Panc1 (cell line): ENCODE data around the gene CAMKK1. TPM values are rescaled to one million over a fixed set of nuclear protein-coding genes. Genes with fewer than 3 reads are reported as not detected.

Experiments
- ATAC-seq: fragments of 200-7000 bp; cut with Tn5 transposase; 2 replicates; pipeline ENCODE4 v1.9.1; 2020; ENCODE audit warnings: mild to moderate bottlenecking, moderate library complexity
- BruUV-seq: library from RNA; stranded (reverse); fragments of 400-500 nt; replicated peaks from 2 replicates; lab custom pipeline; 2021; lab: Mats Ljungman, UMichigan
- CTCF ChIA-PET: fragments of 300-600 bp; sonication (Branson Sonifier 250); formaldehyde crosslinking; loops from one replicate; lab custom pipeline; 2022; ENCODE audit warnings: antibody characterized with exemption; lab: Charles Lee
- POLR2A ChIA-PET: fragments of 300-600 bp; sonication (Branson Sonifier 250); formaldehyde crosslinking; loops from one replicate; lab custom pipeline; 2022; ENCODE audit warnings: antibody characterized with exemption; lab: Charles Lee
- DNase-seq: peaks from one replicate; pipeline ENCODE4 v3.0.0-alpha.2; 2010; ENCODE audit warnings: low read depth, low spot score
- H3K27ac ChIP-seq: 2 replicates; pipeline ENCODE4 v1.5.1; 2011; ENCODE audit warnings: mild to moderate bottlenecking, low read length, inconsistent platforms
- H3K27me3 ChIP-seq: fragments of 200-500 bp; sonication (Bioruptor generic); 2 replicates; pipeline ENCODE4 v1.6.0; 2014; ENCODE audit warnings: low read length, inconsistent platforms; ENCODE audit not compliant: control insufficient read depth, insufficient read depth
- H3K36me3 ChIP-seq: fragments of 200-500 bp; sonication (Bioruptor generic); 2 replicates; pipeline ENCODE4 v1.5.1; 2014; ENCODE audit warnings: inconsistent platforms, mild to moderate bottlenecking, low read length, moderate library complexity; ENCODE audit not compliant: control insufficient read depth, insufficient read depth
- H3K4me1 ChIP-seq: 2 replicates; pipeline ENCODE4 v1.5.1; 2011; ENCODE audit warnings: inconsistent platforms, mild to moderate bottlenecking, low read length, moderate library complexity; ENCODE audit not compliant: control insufficient read depth, insufficient read depth
- H3K4me3 ChIP-seq, 2 experiments: 2 replicates each; pipeline ENCODE4 v1.5.1; 2011 to 2012; ENCODE audit warnings: low read depth in 2 of 2, low read length in 2 of 2, mild to moderate bottlenecking in 2 of 2, inconsistent platforms in 1 of 2, moderate library complexity in 1 of 2
- H3K9me3 ChIP-seq: fragments of 200-500 bp; sonication (Bioruptor generic); 2 replicates; pipeline ENCODE4 v1.5.1; 2014; ENCODE audit warnings: low read depth, mild to moderate bottlenecking, inconsistent platforms, low read length, moderate library complexity; ENCODE audit not compliant: control insufficient read depth, insufficient read depth
- CTCF ChIP-seq: fragments of 450-650 bp; IDR thresholded peaks from 2 replicates; pipeline ENCODE4 v1.5.1; 2017; ENCODE audit warnings: mild to moderate bottlenecking
- POLR2AphosphoS5 ChIP-seq: IDR thresholded peaks from 2 replicates; pipeline ENCODE4 v1.6.1; 2012; ENCODE audit warnings: mild to moderate bottlenecking, low read depth, low read length, moderate library complexity
- REST ChIP-seq, 2 experiments: IDR thresholded peaks; 2 replicates each; pipeline ENCODE4 v1.6.1; 2011 to 2012; ENCODE audit warnings: low read depth in 2 of 2, control low read depth in 1 of 2, low read length in 1 of 2, mild to moderate bottlenecking in 1 of 2, moderate library complexity in 1 of 2; ENCODE audit not compliant: insufficient read depth in 1 of 2
- SIN3A ChIP-seq: IDR thresholded peaks from 2 replicates; pipeline ENCODE4 v1.6.1; 2012; ENCODE audit warnings: low read depth, mild to moderate bottlenecking, low read length, moderate library complexity, borderline replicate concordance; ENCODE audit not compliant: insufficient read depth
- TCF7L2 ChIP-seq: IDR thresholded peaks from 2 replicates; pipeline ENCODE4 v1.6.1; 2011; ENCODE audit warnings: mild to moderate bottlenecking, low read depth, low read length, inconsistent platforms
- in situ Hi-C: cut with HindIII; loops from 2 replicates; pipeline ENCODE4 v1.10.0; 2016; ENCODE audit warnings: low sequenced_read_pairs, low pct_unique_long_range_greater_than_20kb
- intact Hi-C: fragments of 100-400 bp; cut with micrococcal nuclease; formaldehyde crosslinking; loops from one replicate; pipeline ENCODE4 v1.10.0; 2022; ENCODE audit not compliant: unreplicated experiment
- total RNA-seq: library from RNA; stranded (reverse); gene quantifications from one replicate; pipeline ENCODE4 v1.2.1, GENCODE V29; 2021; ENCODE audit not compliant: unreplicated experiment

Gene CAMKK1
- total RNA-seq, 1 experiment from 2014 or later, result 6.7 TPM

GRCh38 chr17:3921502-3922319 is 28.9 kb upstream of the CAMKK1 start:
- ChIA-PET CTCF (no interaction called here), POLR2A (no interaction called here)
- intact Hi-C loops (no loop called here), in situ Hi-C loops (no loop called here)
- Histone ChIP-seq H3K4me1 (no peaks in the 10 kb centered on the region), H3K4me3 (no peak overlapping the region), H3K9me3 (no peaks in the 10 kb centered on the region), H3K36me3 (no peaks in the 10 kb centered on the region), H3K27me3 (no peaks in the 10 kb centered on the region), H3K27ac (no peak overlapping the region)
- DNase-seq (no peak), ATAC-seq (no peak)
- TF ChIP-seq TCF7L2 (no peak), POLR2AphosphoS5 (no peak), CTCF (no peak), SIN3A (no peak), REST (IDR thresholded peaks at IDR 0.05; ENCODE audit: insufficient read depth in 1 of 2, low read depth in 2 of 2, low read length in 1 of 2) (no peak)
- no TSS peak for BruUV-seq

- no peak overlapping the region for H3K27ac ChIP-seq
- ChIA-PET POLR2A (no interaction called here), CTCF (no interaction called here)
- no peaks in the 10 kb centered on the region for H3K27me3 ChIP-seq
- BruUV-seq, result no TSS peak
- no peaks in the 10 kb centered on the region for H3K36me3 ChIP-seq
- no peak overlapping the region for H3K4me3 ChIP-seq
- H3K9me3 ChIP-seq, result no peaks in the 10 kb centered on the region
- intact Hi-C loops (no loop called here), in situ Hi-C loops (no loop called here)
- no peak for DNase-seq
- no peak for ATAC-seq
- no peak for TF ChIP-seq TCF7L2
- no peak for TF ChIP-seq SIN3A
- no peak for TF ChIP-seq CTCF
- no peak for TF ChIP-seq POLR2AphosphoS5
- no peak for TF ChIP-seq REST (IDR thresholded peaks at IDR 0.05; ENCODE audit: insufficient read depth in 1 of 2, low read depth in 2 of 2, low read length in 1 of 2)
- H3K4me1 ChIP-seq, result no peaks in the 10 kb centered on the region
Measured at GRCh38 chr17:3921006-3921405, 28.2 kb upstream of the CAMKK1 start.
